IMR-90 (cell line): ENCODE data around the gene GVQW3.

Experiments used
- BHLHE40 ChIP-seq: fragments of 150-350 bp; IDR thresholded peaks from 2 replicates; pipeline ENCODE4 v1.6.1; 2016; ENCODE audit warnings: mild to moderate bottlenecking, low read depth, low read length
- CTCF ChIP-seq: conservative IDR thresholded peaks from 2 replicates; pipeline ENCODE4 v1.5.1; 2012; ENCODE audit warnings: mild to moderate bottlenecking, low read depth, low read length, improper control_type of control experiment
- MAFK ChIP-seq: IDR thresholded peaks from 2 replicates; pipeline ENCODE4 v1.6.1; 2012; ENCODE audit warnings: low read depth, low read length, improper control_type of control experiment
- MAZ ChIP-seq: IDR thresholded peaks from 2 replicates; pipeline ENCODE4 v1.6.1; 2012; ENCODE audit warnings: low read depth, mild to moderate bottlenecking, low read length, improper control_type of control experiment, moderate library complexity, borderline replicate concordance
- NFE2L2 ChIP-seq: fragments of 150-350 bp; IDR thresholded peaks from 2 replicates; pipeline ENCODE4 v1.6.1; 2016; ENCODE audit warnings: low read depth, mild to moderate bottlenecking, low read length
- POLR2A ChIP-seq: IDR thresholded peaks from 2 replicates; pipeline ENCODE4 v1.6.1; 2012; ENCODE audit warnings: mild to moderate bottlenecking, low read depth, low read length
- TF ChIP-seq, protein P1 (sequence below): fragments of 150-350 bp; IDR thresholded peaks from 2 replicates; pipeline ENCODE4 v1.6.1; 2017; ENCODE audit warnings: mild to moderate bottlenecking, antibody characterized with exemption, low read length, low read depth

- TF ChIP-seq NFE2L2 (no peak), BHLHE40 (no peak), CTCF (no peak), MAZ (no peak), POLR2A (no peak), MAFK (no peak)
- TF ChIP-seq, protein P1, sequence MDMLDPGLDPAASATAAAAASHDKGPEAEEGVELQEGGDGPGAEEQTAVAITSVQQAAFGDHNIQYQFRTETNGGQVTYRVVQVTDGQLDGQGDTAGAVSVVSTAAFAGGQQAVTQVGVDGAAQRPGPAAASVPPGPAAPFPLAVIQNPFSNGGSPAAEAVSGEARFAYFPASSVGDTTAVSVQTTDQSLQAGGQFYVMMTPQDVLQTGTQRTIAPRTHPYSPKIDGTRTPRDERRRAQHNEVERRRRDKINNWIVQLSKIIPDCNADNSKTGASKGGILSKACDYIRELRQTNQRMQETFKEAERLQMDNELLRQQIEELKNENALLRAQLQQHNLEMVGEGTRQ: no peak
Observed at GRCh38 chr11:76365038-76365679, 16.0 kb upstream of the GVQW3 start.
